NCI-H1048 (cell line): ENCODE results near the gene KANK2.

Source experiments
- DNase-seq: peaks from one replicate; lab custom pipeline; 2025; lab: John Stamatoyannopoulos, UW

Gene KANK2

GRCh38 chr19:11197291-11198174 lies at the start of gene KANK2:
KANK2 (minus strand) TSS chr19:11197545; CDS start chr19:11194511, 3,034 bp downstream.
- DNase-seq = peak; percentile 54

DNA sequence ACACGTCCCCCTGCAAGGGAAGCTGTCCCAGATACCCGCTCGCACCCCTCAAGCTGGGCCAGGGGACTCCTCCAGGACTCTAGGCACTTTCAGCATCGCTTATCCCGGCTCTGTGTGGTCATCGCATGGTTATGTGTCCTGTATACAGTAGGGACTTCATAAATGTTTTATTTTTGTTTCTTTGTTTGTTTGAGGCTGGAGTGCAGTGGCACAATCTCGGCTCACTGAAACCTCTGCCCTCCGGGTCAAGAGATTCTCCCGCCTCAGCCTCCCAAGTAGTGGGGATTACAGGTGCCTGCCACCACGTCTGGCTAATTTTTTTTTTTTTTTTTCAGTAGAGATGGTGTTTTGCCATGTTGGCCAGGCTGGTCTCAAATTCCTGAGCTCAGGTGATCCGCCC lies 49.6 kb upstream of the KANK2 start:
- no peak for DNase-seq

DNA sequence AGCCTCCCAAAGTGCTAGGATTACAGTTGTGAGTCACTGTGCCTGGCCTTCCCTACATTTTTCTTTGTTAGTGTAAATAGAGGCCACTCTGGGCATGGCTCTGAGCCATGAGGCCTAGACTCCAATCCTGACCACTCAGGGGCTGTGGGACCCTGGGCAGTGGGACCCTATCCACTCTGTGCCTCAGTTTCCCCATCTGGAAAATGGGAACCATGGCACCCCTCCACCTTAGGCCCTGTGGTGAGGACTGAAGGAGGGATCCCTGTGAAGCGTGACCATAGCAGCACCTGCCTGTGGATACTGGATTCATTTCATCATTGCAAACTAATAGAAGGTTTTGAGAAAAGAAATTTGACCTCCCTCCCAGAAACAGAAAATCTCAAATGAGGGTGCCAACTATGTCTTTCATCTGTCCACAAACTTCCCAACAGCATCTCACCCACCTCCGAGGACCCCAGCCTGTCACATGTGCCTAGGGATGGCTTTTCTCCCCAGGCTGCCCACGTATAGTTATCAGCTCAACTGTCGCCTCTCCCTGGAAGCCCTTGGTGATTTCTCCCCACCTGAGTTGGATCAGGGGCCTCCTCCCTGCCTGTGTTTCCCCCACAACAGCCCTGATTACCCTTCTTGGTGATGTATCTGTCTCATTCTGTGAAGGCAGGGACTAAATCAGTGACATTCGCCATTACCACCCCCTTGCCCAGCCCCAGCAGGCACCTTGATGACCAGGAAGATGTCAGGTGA lies 47.7 kb upstream of the KANK2 start:
- DNase-seq = no peak

- DNase-seq = no peak
Measured at GRCh38 chr19:11243798-11244169, 46.4 kb upstream of the KANK2 start.

DNA sequence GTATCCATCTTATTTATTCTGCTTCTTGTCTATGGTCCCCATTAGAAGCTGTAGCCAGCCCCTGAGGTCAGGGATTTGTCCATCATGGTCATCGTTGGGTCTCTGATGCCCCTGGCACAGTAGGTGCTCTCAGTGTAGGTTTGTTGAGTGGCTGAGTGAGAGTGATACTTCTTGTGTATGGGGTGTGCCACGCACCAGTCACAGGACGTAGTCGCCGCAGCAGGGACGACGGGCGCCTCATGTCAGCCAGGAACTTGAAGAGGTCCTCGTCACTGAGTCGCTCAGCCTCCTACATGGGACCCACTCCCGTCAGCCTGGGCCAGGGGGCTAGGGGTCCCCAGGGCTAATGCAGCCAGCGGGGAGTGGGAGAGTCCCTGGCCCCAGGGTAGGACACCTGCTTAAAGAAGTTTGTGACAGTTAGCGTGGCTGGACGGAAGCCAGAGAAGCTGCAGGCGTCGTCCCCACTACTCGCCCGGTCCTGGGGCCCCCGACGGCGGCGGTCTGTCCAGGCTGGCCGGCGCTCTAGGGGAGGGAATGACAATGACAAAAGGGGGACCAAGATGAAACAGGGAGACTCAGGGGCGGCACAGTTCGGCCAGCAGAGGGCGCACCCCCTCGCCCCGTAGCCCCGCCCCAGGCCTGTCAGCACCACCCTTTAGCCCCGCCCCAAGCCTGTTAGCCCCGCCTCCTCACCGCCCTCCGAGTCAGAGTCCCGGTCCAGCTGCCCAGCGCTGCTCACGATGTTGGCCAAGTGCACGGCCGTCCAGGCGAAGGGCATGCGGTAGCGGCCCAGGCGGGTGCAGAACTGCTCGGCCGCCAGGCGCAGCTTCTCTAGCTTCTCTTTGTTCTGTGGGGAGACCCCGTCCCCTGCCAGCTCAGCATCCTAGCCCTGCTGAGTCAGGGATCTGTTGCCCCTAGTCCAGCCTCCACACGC lies 45.8 kb upstream of the KANK2 start:
- peak; percentile 49 for DNase-seq

DNA sequence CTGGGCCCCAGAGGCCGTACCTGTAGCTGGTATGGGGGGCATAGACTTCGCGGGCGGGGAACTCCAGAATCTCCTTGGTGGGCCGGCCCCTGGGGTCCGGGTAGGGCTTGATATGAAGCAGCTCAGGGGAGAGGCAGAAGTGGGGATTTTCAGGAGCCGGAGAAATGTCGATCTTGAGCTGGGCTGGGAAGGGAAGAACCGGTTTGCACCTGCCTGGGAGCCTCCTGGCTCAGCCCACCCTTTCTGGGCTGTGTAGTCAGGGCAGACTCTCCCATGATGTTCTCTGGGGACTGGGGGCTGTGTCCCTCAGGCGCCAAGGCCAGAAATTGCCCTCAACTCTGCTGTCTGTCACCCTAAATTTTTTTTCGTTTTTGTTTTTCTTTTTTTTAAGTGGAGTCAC lies 44.7 kb upstream of the KANK2 start:
- DNase-seq = no peak

- DNase-seq = no peak
Measured at GRCh38 chr19:11240008-11240444, 42.7 kb upstream of the KANK2 start.

- DNase-seq = no peak
Measured at GRCh38 chr19:11239377-11240000, 42.1 kb upstream of the KANK2 start, which contains the start of gene ANGPTL8. ANGPTL8 (plus strand) TSS chr19:11239619; CDS start chr19:11239638, 19 bp downstream.

DNA sequence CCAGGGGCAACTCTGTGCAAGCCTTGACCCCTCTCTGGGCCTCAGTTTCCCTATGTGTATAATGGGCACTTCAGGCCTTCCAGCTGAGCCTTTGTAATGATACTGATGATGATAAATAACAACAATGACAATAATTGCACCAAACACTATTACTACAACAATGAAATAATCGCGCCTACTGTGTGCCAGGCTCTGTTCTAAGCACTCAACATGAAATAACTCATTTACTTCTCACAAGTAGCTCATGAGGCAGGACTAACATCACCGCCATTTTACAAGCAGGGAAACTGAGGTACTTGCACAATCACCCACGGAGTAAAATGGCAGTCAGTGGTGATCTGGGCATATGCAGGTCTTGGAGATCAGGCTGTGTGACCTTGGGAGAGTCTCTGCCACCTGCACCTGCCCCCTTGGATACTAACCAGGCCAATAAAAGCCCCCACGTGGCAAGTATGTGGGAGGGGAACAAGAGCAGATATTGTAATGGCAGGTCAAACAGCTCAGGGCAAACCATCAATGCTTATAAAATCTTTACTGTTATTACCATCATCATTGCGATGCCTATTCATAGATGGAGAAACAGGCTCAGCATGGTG lies 41.5 kb upstream of the KANK2 start:
- no peak for DNase-seq

DNA sequence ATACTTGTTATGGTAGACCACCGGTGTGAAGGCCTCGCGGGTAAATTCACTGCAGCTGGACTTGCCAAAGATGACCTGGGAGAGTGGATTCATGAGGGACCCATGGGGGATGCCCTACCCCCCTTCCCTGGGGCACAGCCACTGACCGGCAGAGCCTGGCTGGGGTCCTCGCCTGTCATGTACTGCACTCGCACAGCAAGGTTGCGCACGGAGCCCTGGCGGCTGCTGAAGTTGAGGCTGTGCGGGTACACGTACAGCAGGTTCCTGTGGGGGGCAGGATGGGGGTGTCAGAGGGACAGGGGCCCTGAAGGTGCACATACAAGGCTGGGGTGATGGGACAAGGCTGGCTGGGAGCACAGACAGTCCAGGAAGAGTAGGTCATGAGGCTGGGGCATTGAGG lies 40.7 kb upstream of the KANK2 start:
- no peak for DNase-seq

GRCh38 chr19:11237321-11237720 lies 40.0 kb upstream of the KANK2 start:
- no peak for DNase-seq

DNA sequence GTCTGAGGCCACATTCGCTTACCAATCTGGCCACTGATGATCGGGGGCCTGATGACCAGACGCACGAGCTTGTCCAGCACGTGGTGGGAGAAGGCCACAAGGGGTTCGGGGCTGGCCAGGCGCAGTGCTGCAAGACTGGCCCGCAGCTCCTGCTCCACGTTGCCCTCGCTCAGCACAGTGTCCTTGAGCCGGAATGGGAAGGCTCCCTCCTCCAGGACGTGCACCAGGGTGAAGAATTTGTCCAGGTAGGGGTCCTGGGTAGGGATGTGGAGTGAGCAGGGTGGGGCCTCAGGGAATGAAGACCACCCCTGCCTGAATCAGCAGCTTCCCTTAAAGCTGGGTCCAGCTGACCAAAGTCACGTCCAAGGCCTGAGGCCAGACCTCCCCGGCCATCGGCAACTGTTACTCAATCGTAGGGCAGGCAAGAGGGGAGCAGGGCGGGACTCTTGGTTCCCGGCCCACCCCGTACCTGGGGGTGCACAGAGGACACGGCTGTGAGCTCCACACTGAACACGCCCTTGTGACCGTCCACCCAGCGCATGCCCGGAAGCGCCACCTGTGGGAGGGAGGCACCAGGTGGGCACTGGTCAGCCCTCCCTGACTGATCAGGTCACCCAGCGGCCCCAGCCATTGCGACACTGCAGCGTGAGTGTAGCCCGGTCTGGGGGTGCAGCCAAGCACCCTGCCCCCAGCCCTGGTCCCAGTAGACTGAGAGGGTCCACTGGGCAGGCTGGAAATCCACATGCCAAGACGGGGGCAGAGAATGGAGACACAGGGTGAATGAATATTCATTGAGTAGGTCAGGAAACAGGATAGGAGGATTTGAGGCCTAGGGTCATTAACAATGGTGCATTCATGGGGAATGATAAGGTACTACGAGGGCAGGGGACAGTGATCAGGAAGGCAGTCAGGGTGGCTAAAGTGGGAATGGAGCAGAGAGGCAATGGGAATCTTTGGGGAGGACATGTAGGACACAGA lies 39.3 kb upstream of the KANK2 start:
- no peak for DNase-seq

GRCh38 chr19:11234486-11235075 lies 37.2 kb upstream of the KANK2 start:
- no peak for DNase-seq

DNA sequence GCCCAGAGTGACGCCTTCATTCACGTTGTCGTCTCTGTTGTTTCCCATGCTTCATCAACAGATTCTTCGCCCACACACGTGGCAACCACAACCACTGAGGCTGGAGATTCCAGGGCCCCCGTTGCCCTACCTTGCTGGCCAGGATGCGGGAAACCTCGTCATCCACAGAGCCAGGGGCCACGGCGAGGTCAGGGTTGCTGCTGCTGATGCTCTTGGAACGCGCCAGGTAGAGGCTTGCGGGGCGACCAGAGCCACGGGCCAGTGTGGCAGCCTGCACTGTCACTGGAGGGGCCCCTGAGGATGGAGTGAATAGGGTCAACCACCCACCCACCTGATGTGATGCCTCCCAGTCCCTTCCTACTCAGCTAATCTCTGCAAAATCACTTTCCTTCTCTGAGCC lies 35.7 kb upstream of the KANK2 start:
- no peak for DNase-seq

- DNase-seq = no peak
Measured at GRCh38 chr19:11232555-11232954, 35.2 kb upstream of the KANK2 start.

DNA sequence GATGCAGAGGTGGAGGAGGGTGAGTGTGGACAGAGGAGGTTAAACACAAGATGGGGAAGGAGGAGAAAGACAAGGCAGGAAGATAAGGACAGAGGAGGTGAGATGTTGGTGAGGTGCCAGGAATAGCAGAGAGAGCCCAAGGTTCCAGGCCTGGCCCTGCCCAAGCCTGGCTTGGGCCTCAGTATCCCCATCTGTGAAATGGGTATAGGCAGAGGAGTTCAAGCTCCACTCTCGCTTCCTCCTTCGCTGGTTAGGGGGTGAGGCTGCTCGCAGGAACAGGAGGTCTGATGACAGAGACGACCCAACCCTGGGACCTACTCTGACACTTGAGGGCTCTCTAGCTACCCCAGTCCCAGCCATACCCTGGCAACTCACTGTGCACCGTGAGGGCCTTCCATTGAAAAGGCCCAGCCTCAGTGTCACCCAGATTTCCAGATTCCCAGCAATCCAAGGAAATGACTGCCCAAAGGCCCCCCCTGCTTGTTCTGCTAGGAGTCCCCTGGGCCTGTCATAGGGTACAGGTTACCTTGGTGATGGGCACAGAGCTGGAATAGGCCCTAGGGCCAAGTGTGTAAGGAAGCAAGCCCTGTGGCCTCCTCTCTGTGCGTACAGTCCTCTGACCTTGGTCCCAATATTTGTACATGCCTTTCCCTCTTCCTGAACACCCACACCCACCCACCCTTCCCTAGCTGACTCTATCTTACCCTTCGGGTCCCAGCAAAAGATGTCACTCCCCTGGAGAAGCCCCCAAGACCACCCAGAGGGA lies 33.5 kb upstream of the KANK2 start:
- no peak for DNase-seq

- DNase-seq = no peak
Measured at GRCh38 chr19:11227195-11227886, 30.0 kb upstream of the KANK2 start.

GRCh38 chr19:11226716-11227166 lies 29.4 kb upstream of the KANK2 start:
- DNase-seq = no peak
